ENCODE data around the gene ESYT2. TPM values are rescaled to one million over a fixed set of nuclear protein-coding genes. Genes with fewer than 3 reads are reported as not detected.

ESYT2 gene
- polyA plus RNA-seq, 2 donors = 25.4 to 28.9 TPM

GRCh38 chr7:158727690-158728089 lies 101.6 kb downstream of the ESYT2 start:
- no peaks in the 10 kb centered on the region for H3K4me1 ChIP-seq (ENCODE audit: control insufficient read depth in 2 of 2, insufficient read depth in 2 of 2, low read length in 1 of 2)
- 97 to 98% methylated on average over 5 of the region's 5 CpGs for WGBS, 2 donors

GRCh38 chr7:158726277-158726807 lies 103.0 kb downstream of the ESYT2 start:
- H3K27ac ChIP-seq (ENCODE audit: low read depth in 2 of 2, low read length in 1 of 2) = no peak overlapping the region
- H3K36me3 ChIP-seq (ENCODE audit: control insufficient read depth in 2 of 2, insufficient read depth in 2 of 2, low read length in 1 of 2) = peaks cover 0 to 6% of the 10 kb centered on the region in 2 donors
- H3K27me3 ChIP-seq (ENCODE audit: control insufficient read depth in 1 of 2, insufficient read depth in 2 of 2, low read length in 2 of 2) = no peaks in the 10 kb centered on the region
- WGBS, 2 donors = 89 to 92% methylated on average over 4 of the region's 4 CpGs
- H3K4me3 ChIP-seq (ENCODE audit: low read depth in 1 of 2, low read length in 2 of 2) = no peak overlapping the region
- no peaks in the 10 kb centered on the region for H3K9me3 ChIP-seq (ENCODE audit: control insufficient read depth in 2 of 2, insufficient read depth in 1 of 2, low read depth in 1 of 2, low read length in 1 of 2)
- no peaks in the 10 kb centered on the region for H3K4me1 ChIP-seq (ENCODE audit: control insufficient read depth in 2 of 2, insufficient read depth in 2 of 2, low read length in 1 of 2)

More at GRCh38 chr7:158727690-158728089, 101.6 kb downstream of the ESYT2 start:
- Histone ChIP-seq H3K9me3 (ENCODE audit: control insufficient read depth in 2 of 2, insufficient read depth in 1 of 2, low read depth in 1 of 2, low read length in 1 of 2) (no peaks in the 10 kb centered on the region), H3K4me3 (ENCODE audit: low read depth in 1 of 2, low read length in 2 of 2) (no peak overlapping the region), H3K27ac (ENCODE audit: low read depth in 2 of 2, low read length in 1 of 2) (no peak overlapping the region), H3K27me3 (ENCODE audit: control insufficient read depth in 1 of 2, insufficient read depth in 2 of 2, low read length in 2 of 2) (no peaks in the 10 kb centered on the region), H3K36me3 (ENCODE audit: control insufficient read depth in 2 of 2, insufficient read depth in 2 of 2, low read length in 1 of 2) (peaks cover 0 to 10% of the 10 kb centered on the region in 2 donors)

- Histone ChIP-seq H3K4me1 (ENCODE audit: control insufficient read depth in 2 of 2, insufficient read depth in 2 of 2, low read length in 1 of 2) (no peaks in the 10 kb centered on the region), H3K27me3 (ENCODE audit: control insufficient read depth in 1 of 2, insufficient read depth in 2 of 2, low read length in 2 of 2) (no peaks in the 10 kb centered on the region), H3K27ac (ENCODE audit: low read depth in 2 of 2, low read length in 1 of 2) (no peak overlapping the region), H3K9me3 (ENCODE audit: control insufficient read depth in 2 of 2, insufficient read depth in 1 of 2, low read depth in 1 of 2, low read length in 1 of 2) (no peaks in the 10 kb centered on the region), H3K36me3 (ENCODE audit: control insufficient read depth in 2 of 2, insufficient read depth in 2 of 2, low read length in 1 of 2) (peaks cover 0 to 6% of the 10 kb centered on the region in 2 donors), H3K4me3 (ENCODE audit: low read depth in 1 of 2, low read length in 2 of 2) (no peak overlapping the region)
- 80 to 82% methylated on average over 4 of the region's 4 CpGs for WGBS, 2 donors
Measured at GRCh38 chr7:158725506-158725800, 103.9 kb downstream of the ESYT2 start.

GRCh38 chr7:158724658-158725505 lies 104.4 kb downstream of the ESYT2 start:
- 90 to 92% methylated on average over 21 of the region's 21 CpGs for WGBS, 2 donors
- H3K4me1 ChIP-seq (ENCODE audit: control insufficient read depth in 2 of 2, insufficient read depth in 2 of 2, low read length in 1 of 2) = no peaks in the 10 kb centered on the region
- no peak overlapping the region for H3K27ac ChIP-seq (ENCODE audit: low read depth in 2 of 2, low read length in 1 of 2)
- H3K9me3 ChIP-seq (ENCODE audit: control insufficient read depth in 2 of 2, insufficient read depth in 1 of 2, low read depth in 1 of 2, low read length in 1 of 2) = no peaks in the 10 kb centered on the region
- peaks cover 0 to 2% of the 10 kb centered on the region in 2 donors for H3K36me3 ChIP-seq (ENCODE audit: control insufficient read depth in 2 of 2, insufficient read depth in 2 of 2, low read length in 1 of 2)
- no peaks in the 10 kb centered on the region for H3K27me3 ChIP-seq (ENCODE audit: control insufficient read depth in 1 of 2, insufficient read depth in 2 of 2, low read length in 2 of 2)
- no peak overlapping the region for H3K4me3 ChIP-seq (ENCODE audit: low read depth in 1 of 2, low read length in 2 of 2)

- Histone ChIP-seq H3K27me3 (ENCODE audit: control insufficient read depth in 1 of 2, insufficient read depth in 2 of 2, low read length in 2 of 2) (no peaks in the 10 kb centered on the region), H3K27ac (ENCODE audit: low read depth in 2 of 2, low read length in 1 of 2) (no peak overlapping the region), H3K4me3 (ENCODE audit: low read depth in 1 of 2, low read length in 2 of 2) (no peak overlapping the region), H3K36me3 (ENCODE audit: control insufficient read depth in 2 of 2, insufficient read depth in 2 of 2, low read length in 1 of 2) (no peaks in the 10 kb centered on the region), H3K4me1 (ENCODE audit: control insufficient read depth in 2 of 2, insufficient read depth in 2 of 2, low read length in 1 of 2) (no peaks in the 10 kb centered on the region), H3K9me3 (ENCODE audit: control insufficient read depth in 2 of 2, insufficient read depth in 1 of 2, low read depth in 1 of 2, low read length in 1 of 2) (no peaks in the 10 kb centered on the region)
- WGBS, 2 donors = 83 to 84% methylated on average over 12 of the region's 12 CpGs
Measured at GRCh38 chr7:158723714-158724385, 105.5 kb downstream of the ESYT2 start.

- H3K4me1 ChIP-seq (ENCODE audit: control insufficient read depth in 2 of 2, insufficient read depth in 2 of 2, low read length in 1 of 2) = no peaks in the 10 kb centered on the region
- 87 to 92% methylated on average over 13 of the region's 13 CpGs for WGBS, 2 donors
- no peaks in the 10 kb centered on the region for H3K36me3 ChIP-seq (ENCODE audit: control insufficient read depth in 2 of 2, insufficient read depth in 2 of 2, low read length in 1 of 2)
- H3K4me3 ChIP-seq (ENCODE audit: low read depth in 1 of 2, low read length in 2 of 2) = no peak overlapping the region
- no peak overlapping the region for H3K27ac ChIP-seq (ENCODE audit: low read depth in 2 of 2, low read length in 1 of 2)
- no peaks in the 10 kb centered on the region for H3K27me3 ChIP-seq (ENCODE audit: control insufficient read depth in 1 of 2, insufficient read depth in 2 of 2, low read length in 2 of 2)
- H3K9me3 ChIP-seq (ENCODE audit: control insufficient read depth in 2 of 2, insufficient read depth in 1 of 2, low read depth in 1 of 2, low read length in 1 of 2) = no peaks in the 10 kb centered on the region
Measured at GRCh38 chr7:158723266-158723665, 106.0 kb downstream of the ESYT2 start.

- Histone ChIP-seq H3K4me1 (ENCODE audit: control insufficient read depth in 2 of 2, insufficient read depth in 2 of 2, low read length in 1 of 2) (no peaks in the 10 kb centered on the region), H3K36me3 (ENCODE audit: control insufficient read depth in 2 of 2, insufficient read depth in 2 of 2, low read length in 1 of 2) (no peaks in the 10 kb centered on the region), H3K27me3 (ENCODE audit: control insufficient read depth in 1 of 2, insufficient read depth in 2 of 2, low read length in 2 of 2) (no peaks in the 10 kb centered on the region), H3K9me3 (ENCODE audit: control insufficient read depth in 2 of 2, insufficient read depth in 1 of 2, low read depth in 1 of 2, low read length in 1 of 2) (no peaks in the 10 kb centered on the region), H3K27ac (ENCODE audit: low read depth in 2 of 2, low read length in 1 of 2) (no peak overlapping the region), H3K4me3 (ENCODE audit: low read depth in 1 of 2, low read length in 2 of 2) (no peak overlapping the region)
- WGBS, 2 donors = 93 to 95% methylated on average over 6 of the region's 6 CpGs
Measured at GRCh38 chr7:158722574-158723237, 106.6 kb downstream of the ESYT2 start.

- H3K27ac ChIP-seq (ENCODE audit: low read depth in 2 of 2, low read length in 1 of 2) = no peak overlapping the region
- H3K4me3 ChIP-seq (ENCODE audit: low read depth in 1 of 2, low read length in 2 of 2) = no peak overlapping the region
- H3K27me3 ChIP-seq (ENCODE audit: control insufficient read depth in 1 of 2, insufficient read depth in 2 of 2, low read length in 2 of 2) = no peaks in the 10 kb centered on the region
- no peaks in the 10 kb centered on the region for H3K9me3 ChIP-seq (ENCODE audit: control insufficient read depth in 2 of 2, insufficient read depth in 1 of 2, low read depth in 1 of 2, low read length in 1 of 2)
- 79 to 81% methylated on average over 9 of the region's 9 CpGs for WGBS, 2 donors
- no peaks in the 10 kb centered on the region for H3K4me1 ChIP-seq (ENCODE audit: control insufficient read depth in 2 of 2, insufficient read depth in 2 of 2, low read length in 1 of 2)
- no peaks in the 10 kb centered on the region for H3K36me3 ChIP-seq (ENCODE audit: control insufficient read depth in 2 of 2, insufficient read depth in 2 of 2, low read length in 1 of 2)
Measured at GRCh38 chr7:158720112-158720511, 109.2 kb downstream of the ESYT2 start.

- Histone ChIP-seq H3K27ac (ENCODE audit: low read depth in 2 of 2, low read length in 1 of 2) (no peak overlapping the region), H3K27me3 (ENCODE audit: control insufficient read depth in 1 of 2, insufficient read depth in 2 of 2, low read length in 2 of 2) (no peaks in the 10 kb centered on the region), H3K4me1 (ENCODE audit: control insufficient read depth in 2 of 2, insufficient read depth in 2 of 2, low read length in 1 of 2) (no peaks in the 10 kb centered on the region), H3K9me3 (ENCODE audit: control insufficient read depth in 2 of 2, insufficient read depth in 1 of 2, low read depth in 1 of 2, low read length in 1 of 2) (no peaks in the 10 kb centered on the region), H3K4me3 (ENCODE audit: low read depth in 1 of 2, low read length in 2 of 2) (no peak overlapping the region), H3K36me3 (ENCODE audit: control insufficient read depth in 2 of 2, insufficient read depth in 2 of 2, low read length in 1 of 2) (no peaks in the 10 kb centered on the region)
- WGBS, 2 donors = 88 to 100% methylated on average over 1 of the region's 1 CpG
Measured at GRCh38 chr7:158716802-158717201, 112.5 kb downstream of the ESYT2 start.
